Psoas muscle (tissue), 8 donors: ENCODE results near the gene FGD3. TPM values are rescaled to one million over a fixed set of nuclear protein-coding genes. Genes with fewer than 3 reads are reported as not detected.

ENCODE experiments used
- ATAC-seq, 4 donors: fragments of 200-7000 bp; cut with Tn5 transposase; one replicate each; pipeline ENCODE4 v1.9.1; 2020; ENCODE audit warnings: moderate library complexity in 3 of 4, mild to moderate bottlenecking in 2 of 4
- DNase-seq, 2 donors: peaks; one replicate each; pipeline ENCODE4 v3.0.0-alpha.2; 2020
- H3K27ac ChIP-seq: fragments of 200-600 bp; one replicate; pipeline ENCODE4 v1.8.0; 2022
- H3K27me3 ChIP-seq, 3 donors: fragments of 200-600 bp in 1 of 3; one replicate each; pipeline versions ENCODE4 v1.6.1 to v1.8.0; 2013 to 2022; ENCODE audit warnings: low read length in 2 of 3, mild to moderate bottlenecking in 2 of 3, moderate library complexity in 1 of 3; ENCODE audit not compliant: insufficient read depth in 3 of 3
- H3K36me3 ChIP-seq, 2 donors: fragments of 200-600 bp in 1 of 2; one replicate each; pipeline versions ENCODE4 v1.6.1 to v1.8.0; 2013 to 2022; ENCODE audit warnings: low read depth in 1 of 2, mild to moderate bottlenecking in 1 of 2, moderate library complexity in 1 of 2; ENCODE audit not compliant: insufficient read depth in 1 of 2
- H3K4me1 ChIP-seq: fragments of 200-600 bp; one replicate; pipeline ENCODE4 v1.8.0; 2022
- H3K4me3 ChIP-seq: fragments of 200-600 bp; one replicate; pipeline ENCODE4 v1.8.0; 2022; ENCODE audit warnings: mild to moderate bottlenecking
- H3K9me3 ChIP-seq: fragments of 200-600 bp; one replicate; pipeline ENCODE4 v1.8.0; 2022
- WGBS, 3 donors: extraction: QIAGEN DNeasy Blood & Tissue Kit; methylation state at CpG; one replicate each; pipeline versions ENCODE4 v1.1.6 to v1.1.7; 2013; 5-methylcytosine and 5-hydroxymethylcytosine counted together
- intact Hi-C, 2 donors: fragments of 100-400 bp; cut with DNase I; formaldehyde crosslinking; loops; one replicate each; pipeline versions ENCODE4 v1.11.0 to v1.14.2; 2022
- polyA plus RNA-seq, 3 donors: library from polyadenylated mRNA; stranded (reverse); fragments of 200-250 nt; gene quantifications; one replicate each; pipeline ENCODE4 v1.2.3, GENCODE V29; 2013
- total RNA-seq, 4 donors: library from RNA; stranded (reverse); fragmentation: NEBNext Ultra II Directional in 2 of 4; extraction: Animal tissue kit (Norgen Biotek cat#: 25700) in 2 of 4; gene quantifications; one replicate each; pipeline versions ENCODE4 v1.2.1 to v1.2.4, GENCODE V29; 2021 to 2023
- TF ChIP-seq, protein P1 (sequence below): fragments of 200-600 bp; IDR thresholded peaks from one replicate; pipeline ENCODE4 v1.8.0; 2022; ENCODE audit warnings: antibody characterized with exemption
- donor health status: healthy with polysubstance abuse.
- donor health status: DM: no; HTN: no; CAD: no; lungs with moderate emphysema.
- donor health status: Bipolar disorder and iron deficiency.
- donor health status: healthy.
- donor health status: DM: yes; HTN: yes; CAD: no.
- donor health status: DM: no; HTN: no; CAD: no.
- donor health status: DM: no; HTN: no; CAD: no.
- donor health status: DM: yes; HTN: yes; CAD: no.

Gene FGD3
- total and polyA plus RNA-seq, 7 donors = 0.45 to 2.5 (median 1.2) TPM

DNA sequence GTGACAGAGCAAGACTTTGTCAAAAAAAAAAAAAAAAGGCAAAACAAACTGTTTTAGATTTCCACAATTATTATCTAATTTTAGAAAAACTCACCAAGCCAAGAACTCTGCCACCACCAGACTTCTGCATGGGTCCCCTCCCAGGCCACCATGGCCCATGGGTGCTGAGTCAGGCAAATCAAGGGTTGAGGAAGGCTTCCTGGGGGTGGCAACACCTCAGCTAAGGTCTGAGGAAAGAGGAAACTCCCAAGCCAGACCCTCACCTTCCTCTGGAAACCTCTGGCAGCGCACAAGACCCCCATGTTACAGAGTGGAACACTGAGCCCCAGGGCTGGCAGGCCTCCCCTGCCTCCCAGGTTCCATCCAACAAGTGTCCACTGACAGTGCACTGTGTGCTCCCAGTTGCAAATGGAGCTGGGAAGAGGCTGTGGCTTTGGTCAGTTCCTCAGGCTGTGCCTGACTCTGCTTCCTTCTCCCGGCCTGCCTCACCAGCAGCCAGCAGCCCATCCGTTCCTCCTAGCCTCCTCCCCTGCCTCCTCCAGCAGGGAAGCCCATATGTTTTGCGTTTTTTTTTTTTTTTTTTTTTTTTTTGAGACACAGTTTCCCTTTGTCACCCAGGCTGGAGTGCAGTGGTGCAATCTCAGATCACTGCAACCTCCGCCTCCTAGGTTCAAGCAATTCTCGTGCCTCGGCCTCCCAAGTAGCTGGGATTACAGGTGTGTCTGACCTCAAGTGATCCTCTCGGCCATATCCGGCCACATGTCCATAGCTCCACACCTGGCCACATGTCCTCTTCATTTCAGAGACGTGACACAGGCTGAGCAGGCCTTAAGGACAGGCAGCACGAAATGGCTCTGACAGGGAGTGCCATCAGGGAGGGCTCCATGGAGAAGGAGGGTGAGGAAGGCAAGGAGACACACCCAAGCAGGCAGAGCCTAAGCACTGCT lies 107.7 kb downstream of the FGD3 start:
- TF ChIP-seq, protein P1, sequence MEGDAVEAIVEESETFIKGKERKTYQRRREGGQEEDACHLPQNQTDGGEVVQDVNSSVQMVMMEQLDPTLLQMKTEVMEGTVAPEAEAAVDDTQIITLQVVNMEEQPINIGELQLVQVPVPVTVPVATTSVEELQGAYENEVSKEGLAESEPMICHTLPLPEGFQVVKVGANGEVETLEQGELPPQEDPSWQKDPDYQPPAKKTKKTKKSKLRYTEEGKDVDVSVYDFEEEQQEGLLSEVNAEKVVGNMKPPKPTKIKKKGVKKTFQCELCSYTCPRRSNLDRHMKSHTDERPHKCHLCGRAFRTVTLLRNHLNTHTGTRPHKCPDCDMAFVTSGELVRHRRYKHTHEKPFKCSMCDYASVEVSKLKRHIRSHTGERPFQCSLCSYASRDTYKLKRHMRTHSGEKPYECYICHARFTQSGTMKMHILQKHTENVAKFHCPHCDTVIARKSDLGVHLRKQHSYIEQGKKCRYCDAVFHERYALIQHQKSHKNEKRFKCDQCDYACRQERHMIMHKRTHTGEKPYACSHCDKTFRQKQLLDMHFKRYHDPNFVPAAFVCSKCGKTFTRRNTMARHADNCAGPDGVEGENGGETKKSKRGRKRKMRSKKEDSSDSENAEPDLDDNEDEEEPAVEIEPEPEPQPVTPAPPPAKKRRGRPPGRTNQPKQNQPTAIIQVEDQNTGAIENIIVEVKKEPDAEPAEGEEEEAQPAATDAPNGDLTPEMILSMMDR = no peak
- intact Hi-C loops = no loop called here
- Histone ChIP-seq H3K4me1 (no peaks in the 10 kb centered on the region), H3K27me3 (peaks cover 0 to 12% (median 0%) of the 10 kb centered on the region in 3 donors), H3K4me3 (no peak overlapping the region), H3K36me3 (no peaks in the 10 kb centered on the region), H3K27ac (no peak overlapping the region), H3K9me3 (no peaks in the 10 kb centered on the region)
- DNase-seq = no peak
- ATAC-seq = no peak
- WGBS, 3 donors = 77 to 80% (median 79%) methylated on average over 11 of the region's 11 CpGs

DNA sequence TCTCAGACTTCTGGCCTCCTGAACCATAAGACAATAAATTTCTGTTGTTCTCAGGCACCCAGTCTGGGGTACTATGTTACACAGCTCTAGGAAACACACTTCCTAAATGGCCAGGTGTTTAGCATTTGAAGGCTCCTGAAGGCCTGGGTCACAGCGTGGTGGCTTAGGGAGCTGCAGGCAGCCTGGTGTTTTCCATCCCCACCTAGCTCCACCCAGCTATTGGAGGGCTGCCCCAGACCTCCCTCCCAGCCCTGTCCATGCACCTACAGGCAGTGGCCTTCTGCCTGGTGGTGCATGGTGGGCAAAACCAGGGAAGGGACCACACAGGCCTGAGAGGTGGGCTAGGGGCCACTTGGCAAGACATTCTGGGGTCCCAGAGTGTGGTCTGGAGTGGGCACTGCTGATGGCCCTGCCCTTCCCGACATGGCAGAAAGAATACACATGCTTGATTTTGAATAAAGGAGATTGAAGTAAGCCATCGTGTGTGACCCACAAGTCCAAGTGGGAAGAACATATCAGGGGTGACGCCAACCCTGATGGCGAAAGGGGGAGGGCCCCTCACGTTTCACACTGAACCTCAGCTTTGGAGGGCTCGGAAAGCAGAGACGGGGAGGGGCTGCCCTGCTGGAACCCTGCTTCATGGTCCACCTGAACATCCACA lies 109.8 kb downstream of the FGD3 start:
- ATAC-seq (no peak), DNase-seq (no peak)
- Histone ChIP-seq H3K36me3 (no peaks in the 10 kb centered on the region), H3K27me3 (peaks cover 0 to 29% (median 0%) of the 10 kb centered on the region in 3 donors), H3K4me3 (no peak overlapping the region), H3K9me3 (no peaks in the 10 kb centered on the region), H3K4me1 (no peaks in the 10 kb centered on the region), H3K27ac (no peak overlapping the region)
- intact Hi-C loops = no loop called here
- WGBS, 3 donors = 79 to 90% (median 83%) methylated on average over 8 of the region's 8 CpGs
- TF ChIP-seq, protein P1 = no peak

DNA sequence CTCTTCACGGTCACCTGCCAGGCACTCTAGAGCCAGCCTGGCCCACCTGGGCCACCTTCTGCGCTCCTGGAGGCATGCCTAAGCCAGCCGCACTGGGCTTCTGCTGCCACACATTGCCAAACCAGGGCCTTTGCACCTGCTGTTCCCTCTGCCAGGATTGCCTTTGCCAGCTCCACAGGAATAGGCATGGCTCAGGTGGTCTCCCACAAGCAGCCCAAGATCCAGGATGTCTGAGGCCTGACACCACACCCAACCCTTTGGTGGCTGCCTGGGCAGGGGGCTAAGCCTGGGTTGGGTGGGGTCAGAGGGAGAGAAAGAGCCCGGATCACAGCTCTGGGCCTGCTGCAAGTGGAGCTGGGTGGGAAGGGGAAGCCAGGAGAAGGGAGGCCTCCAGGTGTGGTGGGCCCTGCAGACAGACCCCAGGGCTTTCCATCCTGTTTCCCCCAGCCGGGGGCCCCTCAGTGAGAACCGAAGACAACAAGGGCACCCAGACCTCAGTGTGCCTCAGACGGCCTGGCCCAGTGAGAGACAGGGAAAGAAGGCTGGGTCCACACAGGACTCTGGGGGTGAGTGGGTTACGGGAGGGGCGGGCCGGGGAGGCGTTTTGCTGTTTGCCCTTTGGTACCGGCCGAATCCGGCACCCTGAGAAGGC lies 110.5 kb downstream of the FGD3 start:
- DNase-seq (no peak), ATAC-seq (peak; percentile 8 to 22 (median 16))
- TF ChIP-seq, protein P1 = no peak
- WGBS, 3 donors = 67 to 80% (median 71%) methylated on average over 14 of the region's 14 CpGs
- peak overlapping the region; percentile 66 for H3K4me3 ChIP-seq
- no peaks in the 10 kb centered on the region for H3K9me3 ChIP-seq
- no peaks in the 10 kb centered on the region for H3K36me3 ChIP-seq
- H3K4me1 ChIP-seq = no peaks in the 10 kb centered on the region
- intact Hi-C loops = no loop called here
- no peak overlapping the region for H3K27ac ChIP-seq
- H3K27me3 ChIP-seq = peaks cover 0 to 30% (median 0%) of the 10 kb centered on the region in 3 donors

DNA sequence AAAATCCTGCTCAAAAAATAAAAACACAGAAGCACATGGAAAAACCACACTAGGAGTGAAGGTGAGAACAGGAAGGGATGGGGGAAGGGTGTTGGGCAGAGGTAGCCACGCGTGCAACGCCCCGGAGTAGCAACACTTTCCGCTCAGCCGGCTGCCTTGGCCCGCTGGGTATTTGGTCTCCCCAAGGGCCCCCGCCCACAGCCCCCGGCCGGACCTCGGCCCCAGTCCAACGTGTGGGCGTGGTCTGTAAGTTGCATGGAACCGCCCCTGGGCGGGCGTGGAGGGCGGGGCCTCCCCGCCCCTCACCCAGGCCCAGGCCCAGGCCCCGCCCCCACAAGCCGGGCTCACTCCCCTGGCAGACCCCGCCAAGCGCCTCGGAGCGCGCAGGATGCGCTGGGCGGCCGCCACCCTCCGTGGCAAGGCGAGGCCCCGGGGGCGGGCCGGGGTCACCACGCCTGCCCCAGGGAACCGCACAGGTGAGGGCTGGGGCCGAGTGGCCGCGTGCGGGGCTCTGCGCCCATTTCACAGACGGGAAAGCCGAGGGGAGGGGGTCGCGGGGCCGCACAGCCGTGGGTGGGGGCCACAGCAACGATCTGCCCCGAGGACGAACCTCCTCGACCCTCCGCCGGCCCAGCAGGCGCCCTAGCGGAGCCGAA lies 111.2 kb downstream of the FGD3 start, which contains the start of gene SUSD3:
SUSD3 (plus strand) TSS at position 347 of the 656 bp plus-strand sequence; CDS start at position 389, 42 bp downstream.
- intact Hi-C loops = no loop called here
- TF ChIP-seq, protein P1 = no peak
- Histone ChIP-seq H3K27ac (no peak within 1 kb of the TSS), H3K36me3 (no peaks in the 10 kb centered on the region), H3K4me3 (peak within 1 kb of the TSS; percentile 66), H3K9me3 (no peaks in the 10 kb centered on the region), H3K27me3 (peaks cover 0 to 35% (median 0%) of the 10 kb centered on the region in 3 donors), H3K4me1 (no peaks in the 10 kb centered on the region)
- ATAC-seq (peak; percentile 42 to 67 (median 56)), DNase-seq (peak; percentile 51 to 73)
- 1 to 4% (median 1%) methylated on average over 13 to 55 of the region's 55 CpGs for WGBS, 3 donors
